GM23338 (cell line): ENCODE results near the gene DOCK1. TPM values are rescaled to one million over a fixed set of nuclear protein-coding genes. Genes with fewer than 3 reads are reported as not detected.

Experiments used
- ATAC-seq: fragments of 200-7000 bp; cut with Tn5 transposase; 3 replicates; pipeline ENCODE4 v1.9.1; 2020
- DNase-seq: peaks from one replicate; pipeline ENCODE4 v3.0.0-alpha.2; 2015; ENCODE audit warnings: low spot score
- H2AFZ ChIP-seq: fragments of 200-600 bp; sonication (generic); 2 replicates; pipeline ENCODE4 v1.8.0; 2016; ENCODE audit warnings: antibody characterized with exemption, mild to moderate bottlenecking, moderate library complexity
- H3F3A ChIP-seq: fragments of 200-600 bp; sonication (generic); replicated peaks from 2 replicates; pipeline ENCODE4 v1.8.0; 2017; ENCODE audit warnings: antibody characterized with exemption, mixed run types, low read depth
- H3K27ac ChIP-seq: fragments of 200-600 bp; sonication (generic); 2 replicates; pipeline ENCODE4 v1.6.1; 2016; ENCODE audit warnings: low read depth
- H3K27me3 ChIP-seq: fragments of 200-600 bp; sonication (generic); 2 replicates; pipeline ENCODE4 v1.8.0; 2016; ENCODE audit warnings: mild to moderate bottlenecking, mixed run types, moderate library complexity; ENCODE audit not compliant: insufficient read depth
- H3K36me3 ChIP-seq: fragments of 200-600 bp; sonication (generic); 2 replicates; pipeline ENCODE4 v1.8.0; 2016; ENCODE audit warnings: mild to moderate bottlenecking; ENCODE audit not compliant: insufficient read depth
- H3K4me1 ChIP-seq: fragments of 200-600 bp; sonication (generic); 2 replicates; pipeline ENCODE4 v1.8.0; 2016; ENCODE audit warnings: mild to moderate bottlenecking, moderate library complexity; ENCODE audit not compliant: insufficient read depth
- H3K4me2 ChIP-seq: fragments of 200-600 bp; sonication (generic); 2 replicates; pipeline ENCODE4 v1.7.1; 2017; ENCODE audit warnings: mixed run types
- H3K4me3 ChIP-seq: fragments of 200-600 bp; sonication (generic); 2 replicates; pipeline ENCODE4 v1.6.1; 2016; ENCODE audit warnings: mixed run types
- H3K79me2 ChIP-seq: fragments of 200-600 bp; sonication (generic); replicated peaks from 2 replicates; pipeline ENCODE4 v1.8.0; 2017; ENCODE audit warnings: mild to moderate bottlenecking; ENCODE audit not compliant: insufficient read depth
- H3K9me2 ChIP-seq: fragments of 200-600 bp; sonication (generic); 2 replicates; pipeline ENCODE4 v1.8.0; 2017; ENCODE audit not compliant: insufficient read depth
- H4K20me1 ChIP-seq: fragments of 200-600 bp; sonication (generic); replicated peaks from 2 replicates; pipeline ENCODE4 v1.8.0; 2017; ENCODE audit warnings: mild to moderate bottlenecking; ENCODE audit not compliant: insufficient read depth
- H3K27ac Mint-ChIP-seq: 2 replicates; pipeline ENCODE4 v1.8.0; 2020; ENCODE audit warnings: inconsistent platforms, mild to moderate bottlenecking, moderate library complexity, mixed read lengths
- H3K27me3 Mint-ChIP-seq: 3 replicates; pipeline ENCODE4 v1.8.0; 2022; ENCODE audit warnings: low read depth, mild to moderate bottlenecking, moderate library complexity, mixed read lengths, inconsistent platforms; ENCODE audit not compliant: insufficient read depth, poor library complexity
- H3K36me3 Mint-ChIP-seq: 3 replicates; pipeline ENCODE4 v1.8.0; 2021; ENCODE audit warnings: low read depth, mild to moderate bottlenecking, inconsistent platforms, moderate library complexity, mixed read lengths
- H3K4me1 Mint-ChIP-seq: 3 replicates; pipeline ENCODE4 v1.8.0; 2020; ENCODE audit warnings: mild to moderate bottlenecking, inconsistent platforms, mixed read lengths
- H3K4me3 Mint-ChIP-seq: 3 replicates; pipeline ENCODE4 v1.8.0; 2021; ENCODE audit warnings: moderate library complexity, mild to moderate bottlenecking, inconsistent platforms, mixed read lengths
- H3K9me3 Mint-ChIP-seq: 3 replicates; pipeline ENCODE4 v1.8.0; 2020; ENCODE audit warnings: moderate library complexity, mild to moderate bottlenecking, inconsistent platforms, mixed read lengths
- CREB1 ChIP-seq: fragments of 250-450 bp; sonication (Bioruptor Pico); IDR thresholded peaks from 2 replicates; pipeline ENCODE4 v1.5.0; 2020; ENCODE audit warnings: low read depth, mild to moderate bottlenecking, moderate library complexity
- CTCF ChIP-seq, 2 experiments: fragments of 200-600 bp in 1 of 2; sonication (generic) in 1 of 2; conservative IDR thresholded peaks; 2 replicates each; pipeline versions ENCODE4 v1.5.1 to v1.6.1; 2016 to 2017; ENCODE audit warnings: antibody characterized with exemption in 2 of 2, low read depth in 2 of 2, mild to moderate bottlenecking in 2 of 2, moderate library complexity in 1 of 2
- EZH2 ChIP-seq: fragments of 200-600 bp; sonication (generic); IDR thresholded peaks from one replicate; pipeline ENCODE4 v1.8.0; 2017; ENCODE audit warnings: antibody characterized with exemption, mild to moderate bottlenecking, low read depth; ENCODE audit not compliant: unreplicated experiment
- EZH2phosphoT487 ChIP-seq: fragments of 200-600 bp; sonication (generic); IDR thresholded peaks from one replicate; pipeline ENCODE4 v1.8.1; 2018; ENCODE audit warnings: antibody characterized with exemption; ENCODE audit not compliant: unreplicated experiment
- POLR2AphosphoS5 ChIP-seq: IDR thresholded peaks from 2 replicates; pipeline ENCODE4 v1.6.1; 2016; ENCODE audit warnings: antibody characterized with exemption, low read depth
- STAT1 ChIP-seq: IDR thresholded peaks from one replicate; pipeline ENCODE4 v1.6.1; 2016; ENCODE audit warnings: antibody characterized with exemption; ENCODE audit not compliant: unreplicated experiment
- ZNF114 ChIP-seq: fragments of 250-450 bp; sonication (Bioruptor Pico); IDR thresholded peaks from 2 replicates; pipeline ENCODE4 v1.5.0; 2020; ENCODE audit warnings: mild to moderate bottlenecking, moderate library complexity
- ZNF331 ChIP-seq: fragments of 250-450 bp; sonication (Bioruptor Pico); IDR thresholded peaks from 2 replicates; pipeline ENCODE4 v1.5.0; 2020; ENCODE audit warnings: low read depth, mild to moderate bottlenecking, moderate library complexity
- ZNF462 ChIP-seq: fragments of 250-450 bp; sonication (Bioruptor Pico); IDR thresholded peaks from 2 replicates; pipeline ENCODE4 v1.5.0; 2020; ENCODE audit warnings: mild to moderate bottlenecking, moderate library complexity
- polyA plus RNA-seq: library from polyadenylated mRNA; unstranded; fragments of >200 nt; fragmentation: Nextera tagmentation; extraction: Ambion mirVana; gene quantifications from 2 replicates; pipeline ENCODE4 v1.2.1, GENCODE V29; 2016
- total RNA-seq: library from RNA; depleted of rRNA; stranded (reverse); fragments of >200 nt; shearing (Covaris generic); gene quantifications from 2 replicates; pipeline ENCODE4 v1.2.3, GENCODE V29; 2014

DOCK1 gene
- total and polyA plus RNA-seq, 2 experiments from 2014 or later = 13.2 to 55.3 TPM

DNA sequence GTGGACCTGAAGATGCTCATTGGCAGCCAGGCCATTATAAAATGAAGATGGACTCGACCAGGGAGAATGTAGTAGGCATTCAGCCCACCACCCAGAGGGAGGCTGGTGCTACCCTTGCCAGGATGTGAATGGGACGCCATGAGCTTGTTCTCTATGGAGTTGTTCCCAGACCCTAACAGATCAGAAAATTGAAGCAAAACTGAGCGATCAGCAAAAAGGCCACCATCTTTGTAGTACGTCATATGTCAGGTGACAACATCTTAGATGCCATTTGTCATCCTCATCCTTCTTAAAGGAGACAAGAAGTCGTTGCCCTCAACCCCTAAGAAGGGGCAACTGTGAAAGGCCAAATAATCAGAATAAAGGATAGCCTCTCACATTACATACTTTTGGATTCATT is 61.7 kb downstream of the DOCK1 start (continued):
- TF ChIP-seq POLR2AphosphoS5 = no peak
- TF ChIP-seq STAT1 = no peak
- TF ChIP-seq EZH2 = no peak
- TF ChIP-seq ZNF114 (CRISPR knock-in tag) = no peak

- DNase-seq = peak; percentile 62
- peak; percentile 59 to 75 for TF ChIP-seq CTCF (conservative IDR thresholded peaks at IDR 0.05; ENCODE audit: low read depth in 2 of 2)
- no peak for TF ChIP-seq ZNF331 (CRISPR knock-in tag)
- ATAC-seq = peak; percentile 92
- no peak overlapping the region for H2AFZ ChIP-seq
- no peaks in the 10 kb centered on the region for H3F3A ChIP-seq
- peaks cover 30% of the 10 kb centered on the region for H3K4me1 Mint-ChIP-seq
- peaks cover 57% of the 10 kb centered on the region for H3K79me2 ChIP-seq
- no peaks in the 10 kb centered on the region for H3K27me3 ChIP-seq
- no peak overlapping the region for H3K4me2 ChIP-seq
- 0 out of 2 replicates have a peak, but pooled peaks cover 3% of the 10 kb centered on the region for H3K36me3 ChIP-seq
- H3K4me3 ChIP-seq = no peak overlapping the region
- no peak overlapping the region for H3K4me3 Mint-ChIP-seq
- H3K27ac Mint-ChIP-seq = no peak overlapping the region
- H3K9me2 ChIP-seq = no peaks in the 10 kb centered on the region
- H3K9me3 Mint-ChIP-seq = no peaks in the 10 kb centered on the region
- H3K4me1 ChIP-seq = peaks cover 6% of the 10 kb centered on the region
- no peak overlapping the region for H3K27ac ChIP-seq
- H3K27me3 Mint-ChIP-seq = peaks cover 1% of the 10 kb centered on the region
- 0 out of 2 replicates have a peak, but pooled peaks cover 6% of the 10 kb centered on the region for H4K20me1 ChIP-seq
- H3K36me3 Mint-ChIP-seq = peaks cover 6% of the 10 kb centered on the region; the same call in 2 of the 3 replicates
Measured at GRCh38 chr10:126969310-126969709, 64.1 kb downstream of the DOCK1 start.

DNA sequence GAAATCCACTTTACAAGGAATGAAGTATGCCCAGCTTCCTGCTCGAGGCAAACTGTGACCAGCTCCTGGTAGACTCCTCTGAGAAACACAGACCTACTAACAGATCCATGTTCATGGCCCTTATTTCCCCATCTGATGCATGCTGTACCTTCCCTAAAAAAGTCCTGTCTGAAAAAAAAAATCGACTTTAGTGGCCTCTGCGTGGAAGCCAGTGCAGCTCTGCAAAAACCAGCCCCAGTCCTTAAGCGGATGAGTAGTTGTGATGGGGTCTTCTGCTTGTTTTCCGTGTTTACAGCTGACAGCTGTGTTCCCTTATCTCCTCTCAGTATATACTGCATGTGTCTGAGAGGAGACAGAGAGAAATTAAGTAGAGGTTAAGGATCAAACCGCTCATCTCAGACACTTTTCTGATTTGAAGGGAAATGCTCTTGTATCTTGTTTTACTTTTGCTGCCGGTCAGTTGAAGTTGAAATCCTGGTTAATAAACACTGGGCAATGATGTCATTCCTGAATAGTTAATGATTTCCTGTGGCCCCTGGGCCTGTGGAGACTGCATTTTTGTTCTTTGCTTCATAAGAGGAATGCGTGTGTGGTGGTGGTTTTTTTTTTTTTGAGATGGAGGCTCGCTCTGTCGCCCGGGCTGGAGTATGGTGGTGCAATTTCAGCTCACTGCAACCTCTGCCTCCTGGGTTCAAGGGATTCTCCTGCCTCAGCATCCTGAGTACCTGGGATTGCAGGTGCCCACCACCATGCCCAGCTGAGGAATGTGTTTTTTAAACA is 67.6 kb downstream of the DOCK1 start:
- Histone ChIP-seq H3F3A (no peaks in the 10 kb centered on the region), H3K9me2 (no peaks in the 10 kb centered on the region), H3K4me2 (no peak overlapping the region), H3K4me1 (peaks cover 6% of the 10 kb centered on the region), H3K4me3 (no peak overlapping the region), H3K27ac (no peak overlapping the region), H2AFZ (no peak overlapping the region), H4K20me1 (peaks cover 6% of the 10 kb centered on the region; the same call in 1 of the 2 replicates), H3K36me3 (peaks cover 3% of the 10 kb centered on the region; the same call in 1 of the 2 replicates), H3K27me3 (no peaks in the 10 kb centered on the region), H3K79me2 (peaks cover 24% of the 10 kb centered on the region)
- H3K36me3 Mint-ChIP-seq = peaks cover 20% of the 10 kb centered on the region
- H3K27me3 Mint-ChIP-seq = peaks cover 4% of the 10 kb centered on the region
- no peak overlapping the region for H3K4me3 Mint-ChIP-seq
- peaks cover 28% of the 10 kb centered on the region for H3K4me1 Mint-ChIP-seq
- DNase-seq (no peak), ATAC-seq (no peak)
- H3K9me3 Mint-ChIP-seq = no peaks in the 10 kb centered on the region
- peak overlapping the region; percentile 10 for H3K27ac Mint-ChIP-seq
- TF ChIP-seq STAT1 (no peak), ZNF114 (CRISPR knock-in tag) (no peak), ZNF462 (CRISPR knock-in tag) (no peak), EZH2phosphoT487 (no peak), CREB1 (CRISPR knock-in tag) (no peak), ZNF331 (CRISPR knock-in tag) (no peak)
